Vagina (tissue), 2 donors: ENCODE results near the gene MYH7B. TPM values are rescaled to one million over a fixed set of nuclear protein-coding genes. Genes with fewer than 3 reads are reported as not detected.

Experiments used
- DNase-seq, 2 donors: peaks; one replicate each; pipeline ENCODE4 v3.0.0-alpha.2; 2017; ENCODE audit errors: extremely low spot score in 2 of 2
- H3K27ac ChIP-seq: fragments of 200-600 bp; sonication (generic); one replicate; pipeline ENCODE4 v1.5.1; 2019
- H3K27me3 ChIP-seq: fragments of 200-600 bp; sonication (generic); one replicate; pipeline ENCODE4 v1.5.1; 2019
- H3K36me3 ChIP-seq, 2 donors: fragments of 200-600 bp; sonication (generic); one replicate each; pipeline ENCODE4 v1.5.1; 2017 to 2019
- H3K4me1 ChIP-seq: fragments of 200-600 bp; sonication (generic); one replicate; pipeline ENCODE4 v1.5.1; 2019
- H3K4me3 ChIP-seq, 2 donors: fragments of 200-600 bp; sonication (generic); 1 replicate in 1 of 2; 2 replicates in 1 of 2; pipeline ENCODE4 v1.5.1; 2016 to 2019
- H3K9me3 ChIP-seq: fragments of 200-600 bp; sonication (generic); one replicate; pipeline ENCODE4 v1.5.1; 2019
- POLR2A ChIP-seq, 2 donors: fragments of 450-650 bp; IDR thresholded peaks; one replicate each; pipeline ENCODE4 v1.6.1; 2017; ENCODE audit warnings: antibody characterized with exemption in 2 of 2, mild to moderate bottlenecking in 2 of 2, moderate library complexity in 2 of 2
- POLR2AphosphoS5 ChIP-seq, 2 donors: sonication (generic); formaldehyde crosslinking; IDR thresholded peaks; one replicate each; pipeline ENCODE4 v1.9.0; 2017; ENCODE audit warnings: antibody characterized with exemption in 2 of 2, mild to moderate bottlenecking in 2 of 2, low read depth in 1 of 2; ENCODE audit not compliant: insufficient read depth in 1 of 2
- intact Hi-C: fragments of 100-400 bp; cut with DNase I; formaldehyde crosslinking; loops from one replicate; pipeline ENCODE4 v1.15.1; 2023
- total RNA-seq: library from RNA; depleted of rRNA; stranded (reverse); fragments of >200 nt; gene quantifications from one replicate; pipeline ENCODE4 v1.2.3, GENCODE V29; 2016
- TF ChIP-seq, protein P1 (sequence below), 3 experiments: fragments of 450-650 bp in 2 of 3; fragments of 200-600 bp in 1 of 3; sonication (generic) in 1 of 3; IDR thresholded peaks; one replicate each; pipeline ENCODE4 v1.5.1; 2017 to 2019; ENCODE audit warnings: antibody characterized with exemption in 3 of 3, mild to moderate bottlenecking in 2 of 3, moderate library complexity in 2 of 3

Gene MYH7B
- total RNA-seq, 1 donor from 2014 or later, result under 0.01 TPM

- Histone ChIP-seq H3K4me1 (no peaks in the 10 kb centered on the region), H3K36me3 (peaks cover 0 to 63% of the 10 kb centered on the region in 2 donors), H3K27ac (no peak overlapping the region), H3K27me3 (no peaks in the 10 kb centered on the region), H3K4me3 (no peak overlapping the region), H3K9me3 (no peaks in the 10 kb centered on the region)
- no peak for DNase-seq
- intact Hi-C loops, result no loop called here
- TF ChIP-seq POLR2AphosphoS5 (IDR thresholded peaks at IDR 0.05; ENCODE audit: insufficient read depth in 1 of 2, low read depth in 1 of 2), result no peak
- TF ChIP-seq POLR2A (IDR thresholded peaks at IDR 0.05), result no peak
- TF ChIP-seq, protein P1, sequence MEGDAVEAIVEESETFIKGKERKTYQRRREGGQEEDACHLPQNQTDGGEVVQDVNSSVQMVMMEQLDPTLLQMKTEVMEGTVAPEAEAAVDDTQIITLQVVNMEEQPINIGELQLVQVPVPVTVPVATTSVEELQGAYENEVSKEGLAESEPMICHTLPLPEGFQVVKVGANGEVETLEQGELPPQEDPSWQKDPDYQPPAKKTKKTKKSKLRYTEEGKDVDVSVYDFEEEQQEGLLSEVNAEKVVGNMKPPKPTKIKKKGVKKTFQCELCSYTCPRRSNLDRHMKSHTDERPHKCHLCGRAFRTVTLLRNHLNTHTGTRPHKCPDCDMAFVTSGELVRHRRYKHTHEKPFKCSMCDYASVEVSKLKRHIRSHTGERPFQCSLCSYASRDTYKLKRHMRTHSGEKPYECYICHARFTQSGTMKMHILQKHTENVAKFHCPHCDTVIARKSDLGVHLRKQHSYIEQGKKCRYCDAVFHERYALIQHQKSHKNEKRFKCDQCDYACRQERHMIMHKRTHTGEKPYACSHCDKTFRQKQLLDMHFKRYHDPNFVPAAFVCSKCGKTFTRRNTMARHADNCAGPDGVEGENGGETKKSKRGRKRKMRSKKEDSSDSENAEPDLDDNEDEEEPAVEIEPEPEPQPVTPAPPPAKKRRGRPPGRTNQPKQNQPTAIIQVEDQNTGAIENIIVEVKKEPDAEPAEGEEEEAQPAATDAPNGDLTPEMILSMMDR (IDR thresholded peaks at IDR 0.05), result no peak
Measured at GRCh38 chr20:34997774-34998173, 42.1 kb downstream of the MYH7B start.

GRCh38 chr20:34998331-34998950, 42.8 kb downstream of the MYH7B start:
- no peak for DNase-seq
- H3K36me3 ChIP-seq, result peaks cover 0 to 67% of the 10 kb centered on the region in 2 donors
- no peak overlapping the region for H3K4me3 ChIP-seq
- H3K27ac ChIP-seq, result no peak overlapping the region
- no peaks in the 10 kb centered on the region for H3K9me3 ChIP-seq
- TF ChIP-seq, protein P1 (IDR thresholded peaks at IDR 0.05), result no peak
- TF ChIP-seq POLR2A (IDR thresholded peaks at IDR 0.05) (no peak), POLR2AphosphoS5 (IDR thresholded peaks at IDR 0.05; ENCODE audit: insufficient read depth in 1 of 2, low read depth in 1 of 2) (no peak)
- H3K4me1 ChIP-seq, result no peaks in the 10 kb centered on the region
- intact Hi-C loops, result no loop called here
- H3K27me3 ChIP-seq, result no peaks in the 10 kb centered on the region

- Histone ChIP-seq H3K4me1 (no peaks in the 10 kb centered on the region), H3K9me3 (no peaks in the 10 kb centered on the region), H3K4me3 (no peak overlapping the region), H3K27me3 (no peaks in the 10 kb centered on the region), H3K36me3 (peaks cover 0 to 67% of the 10 kb centered on the region in 2 donors), H3K27ac (no peak overlapping the region)
- intact Hi-C loops, result no loop called here
- no peak for DNase-seq
- TF ChIP-seq, protein P1 (IDR thresholded peaks at IDR 0.05), result no peak
- TF ChIP-seq POLR2AphosphoS5 (IDR thresholded peaks at IDR 0.05; ENCODE audit: insufficient read depth in 1 of 2, low read depth in 1 of 2) (no peak), POLR2A (IDR thresholded peaks at IDR 0.05) (no peak)
Measured at GRCh38 chr20:34999021-34999451, 43.4 kb downstream of the MYH7B start.

DNA sequence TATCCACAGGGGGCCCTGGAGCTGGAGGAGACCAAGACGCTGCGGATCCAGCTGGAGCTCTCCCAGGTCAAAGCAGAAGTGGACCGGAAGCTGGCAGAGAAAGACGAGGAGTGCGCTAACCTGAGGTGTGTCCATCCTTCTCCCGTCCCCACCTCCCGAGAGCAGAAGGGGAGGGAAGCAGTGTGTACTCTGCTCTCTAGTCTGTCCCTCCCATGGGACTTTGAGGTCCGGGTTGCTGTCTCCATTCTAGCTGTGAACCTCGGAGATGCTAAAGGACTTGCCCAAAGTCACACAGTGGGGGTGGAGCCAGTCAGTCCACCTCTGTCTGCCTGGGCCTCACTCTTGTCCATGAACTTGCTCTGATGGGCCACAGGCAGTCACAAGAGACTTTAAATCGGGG, 44.1 kb downstream of the MYH7B start:
- Histone ChIP-seq H3K4me1 (no peaks in the 10 kb centered on the region), H3K4me3 (no peak overlapping the region), H3K36me3 (peaks cover 0 to 72% of the 10 kb centered on the region in 2 donors), H3K9me3 (no peaks in the 10 kb centered on the region), H3K27ac (no peak overlapping the region), H3K27me3 (no peaks in the 10 kb centered on the region)
- intact Hi-C loops, result no loop called here
- TF ChIP-seq POLR2A (IDR thresholded peaks at IDR 0.05) (no peak), POLR2AphosphoS5 (IDR thresholded peaks at IDR 0.05; ENCODE audit: insufficient read depth in 1 of 2, low read depth in 1 of 2) (no peak)
- TF ChIP-seq, protein P1 (IDR thresholded peaks at IDR 0.05), result no peak
- DNase-seq, result no peak

DNA sequence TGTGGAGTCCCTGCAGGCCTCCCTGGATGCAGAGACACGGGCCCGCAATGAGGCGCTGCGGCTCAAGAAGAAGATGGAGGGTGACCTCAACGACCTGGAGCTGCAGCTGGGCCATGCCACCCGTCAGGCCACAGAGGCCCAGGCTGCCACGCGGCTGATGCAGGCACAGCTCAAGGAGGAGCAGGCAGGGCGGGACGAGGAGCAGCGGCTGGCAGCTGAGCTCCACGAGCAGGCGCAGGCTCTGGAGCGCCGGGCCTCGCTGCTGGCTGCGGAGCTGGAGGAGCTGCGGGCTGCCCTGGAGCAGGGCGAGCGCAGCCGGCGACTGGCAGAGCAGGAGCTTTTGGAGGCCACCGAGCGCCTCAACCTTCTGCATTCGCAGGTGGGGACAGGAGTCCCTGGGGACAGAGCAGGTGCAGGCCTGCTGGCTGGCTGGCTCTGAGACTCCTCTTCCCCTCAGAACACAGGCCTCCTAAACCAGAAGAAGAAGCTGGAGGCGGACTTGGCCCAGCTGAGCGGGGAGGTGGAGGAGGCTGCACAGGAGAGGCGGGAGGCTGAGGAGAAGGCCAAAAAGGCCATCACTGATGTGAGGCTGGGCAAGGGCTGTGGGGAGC, 44.7 kb downstream of the MYH7B start:
- H3K9me3 ChIP-seq, result no peaks in the 10 kb centered on the region
- H3K36me3 ChIP-seq, result peaks cover 0 to 79% of the 10 kb centered on the region in 2 donors
- intact Hi-C loops, result no loop called here
- no peaks in the 10 kb centered on the region for H3K4me1 ChIP-seq
- H3K27me3 ChIP-seq, result no peaks in the 10 kb centered on the region
- TF ChIP-seq, protein P1 (IDR thresholded peaks at IDR 0.05), result no peak
- no peak for TF ChIP-seq POLR2A (IDR thresholded peaks at IDR 0.05)
- H3K27ac ChIP-seq, result no peak overlapping the region
- no peak for DNase-seq
- no peak overlapping the region for H3K4me3 ChIP-seq
